ENCODE data around the gene GLCCI1.

DNA sequence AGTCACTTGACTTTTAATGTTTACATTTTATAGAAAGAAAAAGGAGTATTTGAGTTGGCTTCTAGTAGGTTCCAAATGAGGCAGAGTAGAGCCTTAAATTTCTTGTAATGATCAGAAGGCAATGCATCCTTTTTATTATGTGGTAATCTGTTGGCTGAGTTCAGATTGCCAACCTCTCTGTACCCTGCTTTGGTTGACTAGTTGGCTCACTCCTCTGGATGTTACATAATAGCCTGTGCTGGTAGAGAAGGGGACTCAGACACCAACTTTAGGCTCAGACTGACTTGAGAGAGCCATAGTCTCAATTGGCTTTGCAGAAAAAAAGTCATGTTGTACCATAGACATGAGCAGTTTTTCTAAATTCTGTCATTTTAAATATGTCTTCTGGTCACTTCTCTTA, 46.8 kb upstream of the GLCCI1 start:
- TF ChIP-seq, protein P1, sequence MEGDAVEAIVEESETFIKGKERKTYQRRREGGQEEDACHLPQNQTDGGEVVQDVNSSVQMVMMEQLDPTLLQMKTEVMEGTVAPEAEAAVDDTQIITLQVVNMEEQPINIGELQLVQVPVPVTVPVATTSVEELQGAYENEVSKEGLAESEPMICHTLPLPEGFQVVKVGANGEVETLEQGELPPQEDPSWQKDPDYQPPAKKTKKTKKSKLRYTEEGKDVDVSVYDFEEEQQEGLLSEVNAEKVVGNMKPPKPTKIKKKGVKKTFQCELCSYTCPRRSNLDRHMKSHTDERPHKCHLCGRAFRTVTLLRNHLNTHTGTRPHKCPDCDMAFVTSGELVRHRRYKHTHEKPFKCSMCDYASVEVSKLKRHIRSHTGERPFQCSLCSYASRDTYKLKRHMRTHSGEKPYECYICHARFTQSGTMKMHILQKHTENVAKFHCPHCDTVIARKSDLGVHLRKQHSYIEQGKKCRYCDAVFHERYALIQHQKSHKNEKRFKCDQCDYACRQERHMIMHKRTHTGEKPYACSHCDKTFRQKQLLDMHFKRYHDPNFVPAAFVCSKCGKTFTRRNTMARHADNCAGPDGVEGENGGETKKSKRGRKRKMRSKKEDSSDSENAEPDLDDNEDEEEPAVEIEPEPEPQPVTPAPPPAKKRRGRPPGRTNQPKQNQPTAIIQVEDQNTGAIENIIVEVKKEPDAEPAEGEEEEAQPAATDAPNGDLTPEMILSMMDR (IDR thresholded peaks at IDR 0.05; ENCODE audit: poor library complexity, severe bottlenecking): no peak
- TF ChIP-seq RAD21 (conservative IDR thresholded peaks at IDR 0.05) (no peak), EZH2 (IDR thresholded peaks at IDR 0.05; ENCODE audit: borderline replicate concordance, insufficient read depth, low read length, poor library complexity, severe bottlenecking) (no peak), SMC3 (conservative IDR thresholded peaks at IDR 0.05; ENCODE audit: poor library complexity) (no peak)
